Measurements from ENCODE around the gene GRPEL1. TPM values are rescaled to one million over a fixed set of nuclear protein-coding genes. Genes with fewer than 3 reads are reported as not detected.

The GRPEL1 gene
- total RNA-seq, 3 donors from 2014 or later (not counting 1 experiment from before 2014, with no cell fraction given) = 20.1 to 37.8 (median 36.8) TPM

DNA sequence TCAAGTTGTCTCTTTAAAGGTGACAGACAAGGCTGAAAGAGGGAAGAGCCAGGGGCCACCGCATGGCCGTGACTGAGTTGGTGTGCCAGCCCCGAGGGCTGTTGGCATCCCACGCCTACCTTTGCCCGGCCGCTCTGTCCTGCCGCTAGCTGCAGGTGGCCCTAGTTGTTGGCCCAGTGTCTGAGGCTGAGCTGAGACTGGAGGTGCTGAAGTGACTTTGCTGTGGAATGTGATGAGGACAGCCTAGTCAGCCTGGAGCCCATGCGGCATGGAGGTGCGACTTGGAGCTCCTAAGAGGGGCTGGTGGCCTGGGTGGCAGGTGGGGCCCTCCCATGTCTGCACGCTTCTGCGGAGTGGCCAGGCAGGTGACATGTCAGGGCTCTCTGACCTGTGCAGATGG lies 18.1 kb downstream of the GRPEL1 start:
- Histone ChIP-seq H3K27ac (ENCODE audit: low read length) (no peak overlapping the region), H3K4me1 (ENCODE audit: control insufficient read depth, insufficient read depth, low read length) (peaks cover 47% of the 10 kb centered on the region), H3K27me3 (ENCODE audit: control insufficient read depth, insufficient read depth, low read length) (no peaks in the 10 kb centered on the region), H3K36me3 (ENCODE audit: control insufficient read depth, insufficient read depth, low read length) (peaks cover 16% of the 10 kb centered on the region), H3K4me3 (ENCODE audit: low read length) (no peak overlapping the region), H3K9me3 (ENCODE audit: control insufficient read depth, insufficient read depth, low read length) (no peaks in the 10 kb centered on the region)
- Mint-ChIP-seq H3K4me1 (peaks cover 41 to 66% of the 10 kb centered on the region in 2 donors), H3K36me3 (peaks cover 7% of the 10 kb centered on the region), H3K4me3 (no peak overlapping the region), H3K27me3 (ENCODE audit: low read depth in 2 of 2) (no peaks in the 10 kb centered on the region), H3K27ac (no peak overlapping the region), H3K9me3 (no peaks in the 10 kb centered on the region)
- 95% methylated on average over 11 of the region's 11 CpGs for WGBS (ENCODE audit: insufficient coverage)
- intact Hi-C loops (cut with micrococcal nuclease) = no loop called here
- TF ChIP-seq CTCF (IDR thresholded peaks at IDR 0.05) = no peak
- ATAC-seq = no peak
- no peak for DNase-seq

GRCh38 chr4:7049295-7049694 lies 18.6 kb downstream of the GRPEL1 start:
- H3K27ac Mint-ChIP-seq = no peak overlapping the region
- H3K27ac ChIP-seq (ENCODE audit: low read length) = no peak overlapping the region
- WGBS (ENCODE audit: insufficient coverage) = 97% methylated on average over 4 of the region's 4 CpGs
- TF ChIP-seq CTCF (IDR thresholded peaks at IDR 0.05) = no peak
- H3K27me3 Mint-ChIP-seq (ENCODE audit: low read depth in 2 of 2) = no peaks in the 10 kb centered on the region
- ATAC-seq = no peak
- peaks cover 12% of the 10 kb centered on the region for H3K36me3 ChIP-seq (ENCODE audit: control insufficient read depth, insufficient read depth, low read length)
- intact Hi-C loops (cut with micrococcal nuclease) = no loop called here
- H3K4me1 Mint-ChIP-seq = peaks cover 44 to 68% of the 10 kb centered on the region in 2 donors
- no peak for DNase-seq
- no peak overlapping the region for H3K4me3 Mint-ChIP-seq
- H3K4me1 ChIP-seq (ENCODE audit: control insufficient read depth, insufficient read depth, low read length) = peaks cover 51% of the 10 kb centered on the region
- H3K27me3 ChIP-seq (ENCODE audit: control insufficient read depth, insufficient read depth, low read length) = no peaks in the 10 kb centered on the region
- no peaks in the 10 kb centered on the region for H3K9me3 Mint-ChIP-seq
- H3K9me3 ChIP-seq (ENCODE audit: control insufficient read depth, insufficient read depth, low read length) = no peaks in the 10 kb centered on the region
- peaks cover 4% of the 10 kb centered on the region for H3K36me3 Mint-ChIP-seq
- H3K4me3 ChIP-seq (ENCODE audit: low read length) = no peak overlapping the region

GRCh38 chr4:7048642-7049041 lies 19.2 kb downstream of the GRPEL1 start:
- H3K9me3 ChIP-seq (ENCODE audit: control insufficient read depth, insufficient read depth, low read length) = no peaks in the 10 kb centered on the region
- no peaks in the 10 kb centered on the region for H3K27me3 Mint-ChIP-seq (ENCODE audit: low read depth in 2 of 2)
- no peaks in the 10 kb centered on the region for H3K36me3 Mint-ChIP-seq
- 97% methylated on average over 12 of the region's 12 CpGs for WGBS (ENCODE audit: insufficient coverage)
- TF ChIP-seq CTCF (IDR thresholded peaks at IDR 0.05) = no peak
- peaks cover 57% of the 10 kb centered on the region for H3K4me1 ChIP-seq (ENCODE audit: control insufficient read depth, insufficient read depth, low read length)
- no peaks in the 10 kb centered on the region for H3K9me3 Mint-ChIP-seq
- H3K4me3 ChIP-seq (ENCODE audit: low read length) = no peak overlapping the region
- ATAC-seq (no peak), DNase-seq (no peak)
- H3K4me3 Mint-ChIP-seq = no peak overlapping the region
- H3K36me3 ChIP-seq (ENCODE audit: control insufficient read depth, insufficient read depth, low read length) = peaks cover 7% of the 10 kb centered on the region
- intact Hi-C loops (cut with micrococcal nuclease) = no loop called here
- peaks cover 39 to 68% of the 10 kb centered on the region in 2 donors for H3K4me1 Mint-ChIP-seq
- H3K27ac ChIP-seq (ENCODE audit: low read length) = no peak overlapping the region
- no peak overlapping the region for H3K27ac Mint-ChIP-seq
- no peaks in the 10 kb centered on the region for H3K27me3 ChIP-seq (ENCODE audit: control insufficient read depth, insufficient read depth, low read length)

- H3K27ac Mint-ChIP-seq = peak overlapping the region in 1 of 2 donors; percentile 53
- WGBS (ENCODE audit: insufficient coverage) = 90% methylated on average over 9 of the region's 9 CpGs
- Histone ChIP-seq H3K4me3 (ENCODE audit: low read length) (no peak overlapping the region), H3K9me3 (ENCODE audit: control insufficient read depth, insufficient read depth, low read length) (no peaks in the 10 kb centered on the region), H3K27me3 (ENCODE audit: control insufficient read depth, insufficient read depth, low read length) (no peaks in the 10 kb centered on the region), H3K27ac (ENCODE audit: low read length) (no peak overlapping the region), H3K4me1 (ENCODE audit: control insufficient read depth, insufficient read depth, low read length) (peaks cover 45% of the 10 kb centered on the region), H3K36me3 (ENCODE audit: control insufficient read depth, insufficient read depth, low read length) (peaks cover 2% of the 10 kb centered on the region)
- no peak overlapping the region for H3K4me3 Mint-ChIP-seq
- peaks cover 34 to 66% of the 10 kb centered on the region in 2 donors for H3K4me1 Mint-ChIP-seq
- no peak for ATAC-seq
- intact Hi-C loops (cut with micrococcal nuclease) = no loop called here
- no peaks in the 10 kb centered on the region for H3K36me3 Mint-ChIP-seq
- H3K27me3 Mint-ChIP-seq (ENCODE audit: low read depth in 2 of 2) = no peaks in the 10 kb centered on the region
- H3K9me3 Mint-ChIP-seq = no peaks in the 10 kb centered on the region
- DNase-seq = no peak
- TF ChIP-seq CTCF (IDR thresholded peaks at IDR 0.05) = no peak
These were observed 20.9 kb downstream of the GRPEL1 start for GRCh38 chr4:7046971-7047370.

Measured in natural killer cell (primary cell).